GM23248 (cell line): ENCODE results near the gene PFN3. TPM values are rescaled to one million over a fixed set of nuclear protein-coding genes. Genes with fewer than 3 reads are reported as not detected.

Experiments
- DNase-seq: peaks from one replicate; pipeline ENCODE4 v3.0.0-alpha.2; 2015
- H2AFZ ChIP-seq: fragments of 200-600 bp; sonication (generic); 2 replicates; pipeline ENCODE4 v1.6.1; 2016; ENCODE audit warnings: antibody characterized with exemption
- H3F3A ChIP-seq: fragments of 200-600 bp; sonication (generic); 2 replicates; pipeline ENCODE4 v1.6.1; 2016; ENCODE audit warnings: mild to moderate bottlenecking, antibody characterized with exemption, mixed run types; ENCODE audit not compliant: insufficient read depth
- H3K27ac ChIP-seq: fragments of 200-600 bp; sonication (generic); 2 replicates; pipeline ENCODE4 v1.5.1; 2016; ENCODE audit warnings: mild to moderate bottlenecking
- H3K27me3 ChIP-seq: fragments of 200-600 bp; sonication (generic); replicated peaks from 2 replicates; pipeline ENCODE4 v1.6.1; 2016; ENCODE audit warnings: mild to moderate bottlenecking; ENCODE audit not compliant: insufficient read depth
- H3K36me3 ChIP-seq: fragments of 200-600 bp; sonication (generic); 2 replicates; pipeline ENCODE4 v1.6.1; 2016; ENCODE audit warnings: low read depth, mild to moderate bottlenecking
- H3K4me1 ChIP-seq: fragments of 200-600 bp; sonication (generic); 2 replicates; pipeline ENCODE4 v1.6.1; 2016; ENCODE audit warnings: mild to moderate bottlenecking; ENCODE audit not compliant: insufficient read depth
- H3K4me2 ChIP-seq: fragments of 200-600 bp; sonication (generic); one replicate; pipeline ENCODE4 v1.6.1; 2016; ENCODE audit warnings: mild to moderate bottlenecking; ENCODE audit not compliant: unreplicated experiment
- H3K4me3 ChIP-seq: fragments of 200-600 bp; sonication (generic); 2 replicates; pipeline ENCODE4 v1.5.1; 2016; ENCODE audit warnings: mild to moderate bottlenecking
- H3K79me2 ChIP-seq: fragments of 200-600 bp; sonication (generic); 2 replicates; pipeline ENCODE4 v1.6.1; 2016; ENCODE audit warnings: mild to moderate bottlenecking; ENCODE audit not compliant: insufficient read depth
- H3K9ac ChIP-seq: fragments of 200-600 bp; sonication (generic); 2 replicates; pipeline ENCODE4 v1.6.1; 2016; ENCODE audit warnings: mild to moderate bottlenecking
- H3K9me2 ChIP-seq: fragments of 200-600 bp; sonication (generic); 2 replicates; pipeline ENCODE4 v1.6.1; 2016; ENCODE audit warnings: mixed run types, mild to moderate bottlenecking, moderate library complexity; ENCODE audit not compliant: insufficient read depth
- H3K9me3 ChIP-seq: fragments of 200-600 bp; sonication (generic); one replicate; pipeline ENCODE4 v1.6.1; 2017; ENCODE audit warnings: low read depth
- H4K20me1 ChIP-seq: fragments of 200-600 bp; sonication (generic); 2 replicates; pipeline ENCODE4 v1.6.0; 2016; ENCODE audit not compliant: insufficient read depth
- EZH2 ChIP-seq: fragments of 200-600 bp; sonication (generic); IDR thresholded peaks from 2 replicates; pipeline ENCODE4 v1.6.1; 2018; ENCODE audit warnings: antibody characterized with exemption, mild to moderate bottlenecking; ENCODE audit not compliant: insufficient read depth, poor library complexity, severe bottlenecking
- EZH2phosphoT487 ChIP-seq: fragments of 200-600 bp; sonication (generic); IDR thresholded peaks from 2 replicates; pipeline ENCODE4 v1.6.1; 2018; ENCODE audit warnings: antibody characterized with exemption, moderate library complexity, mild to moderate bottlenecking, low read depth; ENCODE audit not compliant: insufficient read depth
- WGBS, 2 experiments: methylation state at CpG; one replicate each; pipeline ENCODE4 v1.1.6; 2015 to 2017; ENCODE audit warnings: low lambda C conversion rate in 2 of 2, low coverage in 1 of 2; ENCODE audit errors: missing lambda C conversion rate in 2 of 2; 5-methylcytosine and 5-hydroxymethylcytosine counted together
- in situ Hi-C: fragments of 300-500 bp; cut with MboI; formaldehyde crosslinking; loops from 2 replicates; pipeline ENCODE4 v1.15.0; 2020
- polyA plus RNA-seq: library from polyadenylated mRNA; unstranded; fragments of >200 nt; fragmentation: Nextera tagmentation; extraction: Ambion mirVana; gene quantifications from 2 replicates; pipeline ENCODE4 v1.2.1, GENCODE V29; 2016
- total RNA-seq: library from RNA; depleted of rRNA; stranded (reverse); fragments of >200 nt; shearing (Covaris generic); gene quantifications from 2 replicates; pipeline ENCODE4 v1.2.3, GENCODE V29; 2014

The PFN3 gene
- total and polyA plus RNA-seq, 2 experiments from 2014 or later = not detected

GRCh38 chr5:177447611-177448243 lies 47.3 kb upstream of the PFN3 start:
- Histone ChIP-seq H3K4me1 (peaks cover 13% of the 10 kb centered on the region), H3K9ac (peak overlapping the region; percentile 84)

DNA sequence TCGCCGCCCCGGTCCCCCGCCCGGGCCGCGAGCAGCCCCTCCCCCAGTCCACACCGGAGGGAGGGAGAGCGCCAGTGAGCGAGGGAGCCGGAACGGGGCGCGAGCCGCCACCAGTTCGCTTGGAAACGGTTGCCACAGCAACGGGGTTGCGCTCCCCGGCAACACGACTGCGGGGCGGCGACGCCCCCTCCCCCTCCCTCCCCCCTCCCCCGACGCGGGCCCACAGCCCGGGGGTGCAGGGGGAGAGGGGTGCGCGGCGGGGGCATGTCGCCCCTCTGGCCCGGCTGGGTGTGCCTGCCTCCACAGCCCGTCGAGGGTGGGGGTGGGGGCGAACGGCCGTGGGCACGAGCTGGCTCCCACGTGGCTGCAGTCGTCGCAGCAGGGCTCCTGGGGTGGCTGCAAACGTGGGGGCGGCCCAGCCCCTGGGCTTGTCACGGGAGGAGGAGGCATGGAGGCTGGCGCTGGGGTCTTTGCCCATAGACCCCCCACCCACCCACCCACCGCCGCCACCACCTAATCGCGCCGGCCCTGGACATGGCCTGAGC lies 46.7 kb upstream of the PFN3 start:
- H2AFZ ChIP-seq = peak overlapping the region; percentile 68; the same call in 1 of the 2 replicates
- H4K20me1 ChIP-seq = no peaks in the 10 kb centered on the region
- H3F3A ChIP-seq = peaks cover 21% of the 10 kb centered on the region
- no peaks in the 10 kb centered on the region for H3K9me3 ChIP-seq
- H3K9me2 ChIP-seq = no peaks in the 10 kb centered on the region
- H3K4me3 ChIP-seq = peak overlapping the region; percentile 73
- H3K4me1 ChIP-seq = peaks cover 13% of the 10 kb centered on the region
- H3K4me2 ChIP-seq = peak overlapping the region; percentile 69
- in situ Hi-C loops = no loop called here
- H3K9ac ChIP-seq = peak overlapping the region; percentile 84
- H3K36me3 ChIP-seq = no peaks in the 10 kb centered on the region
- DNase-seq = peak; percentile 76
- peak overlapping the region; percentile 27 for H3K27ac ChIP-seq
- no peaks in the 10 kb centered on the region for H3K79me2 ChIP-seq
- no peaks in the 10 kb centered on the region for H3K27me3 ChIP-seq
- WGBS, 2 experiments = 0 to 3% methylated on average over 5 to 24 of the region's 52 CpGs
- TF ChIP-seq EZH2phosphoT487 = no peak
- no peak for TF ChIP-seq EZH2

More at GRCh38 chr5:177447611-177448243, 47.3 kb upstream of the PFN3 start:
- Histone ChIP-seq H3K27ac (peak overlapping the region; percentile 55), H3K4me3 (peak overlapping the region; percentile 73), H3F3A (peaks cover 21% of the 10 kb centered on the region), H3K79me2 (no peaks in the 10 kb centered on the region), H2AFZ (no peak overlapping the region), H3K27me3 (no peaks in the 10 kb centered on the region), H3K4me2 (peak overlapping the region; percentile 65), H3K9me2 (no peaks in the 10 kb centered on the region), H4K20me1 (no peaks in the 10 kb centered on the region), H3K9me3 (no peaks in the 10 kb centered on the region), H3K36me3 (no peaks in the 10 kb centered on the region)
- in situ Hi-C loops = no loop called here
- peak; percentile 83 for DNase-seq
- TF ChIP-seq EZH2 = no peak
- no peak for TF ChIP-seq EZH2phosphoT487
- WGBS, 2 experiments = 22 to 26% methylated on average over 20 to 21 of the region's 23 CpGs

DNA sequence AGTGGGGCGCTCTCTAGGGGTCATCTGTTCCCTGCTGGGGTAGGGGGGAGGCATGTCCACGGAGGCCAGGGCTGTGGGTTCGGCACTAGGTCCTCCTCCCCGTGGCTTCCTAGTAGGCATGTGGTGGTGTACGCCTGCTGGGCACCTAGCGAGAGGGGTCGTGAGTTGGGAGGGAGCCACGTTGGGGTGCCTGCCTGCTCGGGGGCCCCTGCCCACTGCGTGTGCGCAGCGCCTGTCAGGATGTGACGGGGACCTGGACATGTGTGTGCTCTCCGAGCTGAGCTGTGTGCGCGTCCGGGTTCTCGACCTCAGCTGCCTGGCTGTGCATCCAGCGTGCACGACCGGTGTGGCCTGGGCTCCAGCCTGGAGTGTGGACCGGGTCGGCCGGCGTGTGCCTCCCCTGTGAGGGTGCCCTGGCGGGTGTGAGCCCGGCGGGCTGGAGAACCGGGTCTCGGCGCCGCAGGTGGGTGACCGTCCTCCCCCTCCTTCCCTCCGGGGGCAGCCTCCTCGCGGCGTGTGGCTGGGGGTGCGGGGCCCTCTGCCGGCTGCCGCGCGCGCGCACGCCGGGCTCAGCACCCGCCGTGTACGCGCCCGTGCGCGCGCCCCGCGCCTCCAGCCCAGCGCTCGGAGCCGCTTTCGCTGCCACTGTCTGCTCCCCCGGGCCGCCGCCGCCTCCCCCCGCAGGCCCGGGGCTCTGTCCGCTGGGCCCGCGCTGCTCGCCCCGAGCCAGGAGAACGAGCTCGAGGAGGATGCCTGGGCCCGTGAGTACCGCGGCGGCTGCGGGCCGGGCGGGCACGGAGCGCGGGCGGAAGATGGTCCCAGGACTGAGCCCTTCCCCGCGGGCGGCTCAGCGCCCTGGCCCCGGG lies 46.0 kb upstream of the PFN3 start, which contains the start of gene PRR7:
Gene PRR7, plus strand, starts transcription at position 615 of the 866 bp plus-strand sequence. CDS start 8,254 bp downstream, outside the sequence.
- Histone ChIP-seq H3K4me3 (peak within 1 kb of the TSS; percentile 73), H3K9me3 (no peaks in the 10 kb centered on the region), H3F3A (peaks cover 21% of the 10 kb centered on the region), H3K4me1 (peaks cover 13% of the 10 kb centered on the region), H3K27me3 (no peaks in the 10 kb centered on the region), H4K20me1 (no peaks in the 10 kb centered on the region), H2AFZ (peak within 1 kb of the TSS; percentile 68), H3K9me2 (no peaks in the 10 kb centered on the region), H3K36me3 (no peaks in the 10 kb centered on the region), H3K79me2 (no peaks in the 10 kb centered on the region), H3K9ac (peak within 1 kb of the TSS; percentile 84), H3K4me2 (peak within 1 kb of the TSS; percentile 69), H3K27ac (peak within 1 kb of the TSS; percentile 55)
- peak; percentile 88 for DNase-seq
- WGBS, 2 experiments = 1% methylated on average over 39 to 64 of the region's 89 CpGs
- no peak for TF ChIP-seq EZH2
- TF ChIP-seq EZH2phosphoT487 = no peak
- in situ Hi-C loops = no loop called here

DNA sequence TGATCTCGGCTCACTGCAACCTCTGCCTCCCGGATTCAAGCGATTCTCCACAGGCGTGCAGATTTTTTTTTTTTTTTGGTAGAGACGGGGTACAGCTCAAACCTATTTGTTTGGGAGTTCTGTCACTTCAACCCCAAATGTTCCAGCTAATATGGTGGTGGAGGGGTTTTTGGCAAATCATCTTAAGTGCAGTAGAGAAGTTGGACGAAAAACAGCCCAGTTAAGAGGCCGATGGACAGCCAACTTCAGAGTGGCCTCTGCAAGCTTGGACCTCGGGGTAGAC lies 45.4 kb upstream of the PFN3 start:
- Histone ChIP-seq H3K4me3 (peak overlapping the region; percentile 73), H3K27ac (no peak overlapping the region), H3K9ac (peak overlapping the region; percentile 84), H2AFZ (peak overlapping the region; percentile 68), H3K27me3 (no peaks in the 10 kb centered on the region), H3K4me1 (peaks cover 13% of the 10 kb centered on the region), H3F3A (peaks cover 21% of the 10 kb centered on the region), H3K9me2 (no peaks in the 10 kb centered on the region), H4K20me1 (no peaks in the 10 kb centered on the region), H3K9me3 (no peaks in the 10 kb centered on the region), H3K79me2 (no peaks in the 10 kb centered on the region), H3K36me3 (no peaks in the 10 kb centered on the region), H3K4me2 (peak overlapping the region; percentile 69)
- no peak for DNase-seq
- in situ Hi-C loops = no loop called here
- TF ChIP-seq EZH2phosphoT487 (no peak), EZH2 (no peak)
- WGBS, 2 experiments = 8 to 10% methylated on average over 8 of the region's 8 CpGs
